ENCODE results near the gene PRPF4. TPM values are rescaled to one million over a fixed set of nuclear protein-coding genes. Genes with fewer than 3 reads are reported as not detected.

The PRPF4 gene
- total RNA-seq, 3 donors from 2014 or later, result 63.8 to 70.8 (median 65.1) TPM

Other genes with a start within 250 kb of the PRPF4 start
- 1 to 10 TPM in 2 of 3 donors, under 1 TPM in 1; 0.98 to 1.2 (median 1.0) TPM for gene ZFP37, start 218.9 kb upstream of the PRPF4 start, total RNA-seq
- 1 to 10 TPM; 3.2 to 3.5 (median 3.4) TPM for gene SLC31A2, start 124.7 kb upstream of the PRPF4 start, total RNA-seq
- gene FKBP15, start 54.4 kb upstream of the PRPF4 start, total RNA-seq, result 10 to 100 TPM; 23.8 to 25.9 (median 24.2) TPM
- 10 to 100 TPM in 2 of 3 donors, 1 to 10 TPM in 1; 9.8 to 14.5 (median 14.2) TPM for gene SLC31A1, start 54.1 kb upstream of the PRPF4 start, total RNA-seq
- gene CDC26, start 86 bp upstream of the PRPF4 start, total RNA-seq, result 10 to 100 TPM; 53.7 to 64.8 (median 60.3) TPM
- gene RNF183, start 27.7 kb downstream of the PRPF4 start, total RNA-seq, result under 1 TPM in 1 of 3 donors, not detected in 2; 0.37 TPM
- 1 to 10 TPM in 1 of 3 donors, under 1 TPM in 2; 0.48 to 1.4 (median 0.73) TPM for gene WDR31, start 64.6 kb downstream of the PRPF4 start, total RNA-seq
- gene BSPRY, start 73.9 kb downstream of the PRPF4 start, total RNA-seq, result 1 to 10 TPM in 1 of 3 donors, under 1 TPM in 2; 0.60 to 1.8 (median 0.87) TPM
- 10 to 100 TPM in 2 of 3 donors, 1 to 10 TPM in 1; 7.1 to 14.4 (median 12.7) TPM for gene HDHD3, start 101.3 kb downstream of the PRPF4 start, total RNA-seq
- gene ALAD, start 125.6 kb downstream of the PRPF4 start, total RNA-seq, result 10 to 100 TPM; 17.9 to 18.4 (median 18.2) TPM
- gene POLE3, start 135.0 kb downstream of the PRPF4 start, total RNA-seq, result 100 to 1,000 TPM in 2 of 3 donors, 10 to 100 TPM in 1; 97.5 to 111 (median 106) TPM
- gene C9orf43, start 135.1 kb downstream of the PRPF4 start, total RNA-seq, result 1 to 10 TPM in 2 of 3 donors, under 1 TPM in 1; 0.57 to 1.4 (median 1.1) TPM
- gene RGS3, start 188.1 kb downstream of the PRPF4 start, total RNA-seq, result 10 to 100 TPM; 51.4 to 65.9 (median 63.5) TPM

Measured in activated T-cell treated with anti-CD3 and anti-CD28 coated beads, Interleukin-2, amount 50 U/mL, for 4 hours (primary cell).